Fibroblast of lung (primary cell): ENCODE data around the gene TFIP11.

ENCODE experiments used
- CTCF ChIP-seq, 2 donors: IDR thresholded peaks in 1 of 2; conservative IDR thresholded peaks in 1 of 2; 1 replicate in 1 of 2; 2 replicates in 1 of 2; pipeline ENCODE4 v1.5.1; 2011 to 2012; ENCODE audit warnings: low read length in 2 of 2, control low read depth in 1 of 2, inconsistent platforms in 1 of 2, low read depth in 1 of 2, mild to moderate bottlenecking in 1 of 2
- EZH2 ChIP-seq: IDR thresholded peaks from 2 replicates; pipeline ENCODE4 v1.5.1; 2012; ENCODE audit warnings: low read length, control low read depth, mild to moderate bottlenecking; ENCODE audit errors: missing control alignments

- no peak for TF ChIP-seq CTCF (conservative IDR thresholded peaks at IDR 0.05 in 1 of 2, IDR thresholded peaks at IDR 0.05 in 1 of 2; ENCODE audit: low read depth in 1 of 2, low read length in 2 of 2)
- TF ChIP-seq EZH2 = no peak
Measured at GRCh38 chr22:26522592-26522991, 10.3 kb upstream of the TFIP11 start.
